CD4-positive, alpha-beta T cell treated with Interleukin-15 for 4 hours (primary cell): ENCODE measurements around the gene ATMIN.

ENCODE experiments used
- DNase-seq: peaks from one replicate; pipeline ENCODE4 v3.0.0-alpha.2; 2020; ENCODE audit warnings: low spot score

Gene ATMIN

DNA sequence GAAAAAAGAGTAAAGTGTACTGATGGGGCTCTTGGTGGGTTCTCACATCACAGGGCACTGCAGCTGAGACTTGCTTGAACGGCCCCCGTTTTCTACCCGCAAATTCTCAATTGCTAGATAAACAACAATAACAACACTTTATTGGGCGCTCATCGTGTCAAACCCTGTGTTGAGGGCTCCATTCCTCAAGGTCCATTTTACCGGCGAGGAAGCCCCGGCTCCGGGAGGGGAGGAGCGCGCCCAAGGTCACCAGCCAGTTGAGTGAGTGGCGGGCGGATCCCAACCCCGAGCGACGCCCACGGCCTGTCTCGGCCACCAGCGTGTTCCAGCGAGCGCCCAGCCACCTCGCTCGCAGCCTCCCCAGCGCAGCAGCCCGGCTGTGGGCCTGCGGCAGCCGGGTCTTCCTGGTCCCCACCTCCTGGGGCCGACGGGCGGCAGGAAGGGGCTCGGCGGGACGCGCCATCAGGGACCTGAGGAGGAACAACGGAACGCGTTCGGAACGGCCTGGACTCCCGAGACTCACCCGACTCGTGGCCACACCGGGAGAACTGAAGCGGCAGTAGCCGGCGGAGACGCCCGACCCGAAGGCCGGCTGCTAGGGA is 29.3 kb upstream of the ATMIN start:
- peak; percentile 61 for DNase-seq

DNA sequence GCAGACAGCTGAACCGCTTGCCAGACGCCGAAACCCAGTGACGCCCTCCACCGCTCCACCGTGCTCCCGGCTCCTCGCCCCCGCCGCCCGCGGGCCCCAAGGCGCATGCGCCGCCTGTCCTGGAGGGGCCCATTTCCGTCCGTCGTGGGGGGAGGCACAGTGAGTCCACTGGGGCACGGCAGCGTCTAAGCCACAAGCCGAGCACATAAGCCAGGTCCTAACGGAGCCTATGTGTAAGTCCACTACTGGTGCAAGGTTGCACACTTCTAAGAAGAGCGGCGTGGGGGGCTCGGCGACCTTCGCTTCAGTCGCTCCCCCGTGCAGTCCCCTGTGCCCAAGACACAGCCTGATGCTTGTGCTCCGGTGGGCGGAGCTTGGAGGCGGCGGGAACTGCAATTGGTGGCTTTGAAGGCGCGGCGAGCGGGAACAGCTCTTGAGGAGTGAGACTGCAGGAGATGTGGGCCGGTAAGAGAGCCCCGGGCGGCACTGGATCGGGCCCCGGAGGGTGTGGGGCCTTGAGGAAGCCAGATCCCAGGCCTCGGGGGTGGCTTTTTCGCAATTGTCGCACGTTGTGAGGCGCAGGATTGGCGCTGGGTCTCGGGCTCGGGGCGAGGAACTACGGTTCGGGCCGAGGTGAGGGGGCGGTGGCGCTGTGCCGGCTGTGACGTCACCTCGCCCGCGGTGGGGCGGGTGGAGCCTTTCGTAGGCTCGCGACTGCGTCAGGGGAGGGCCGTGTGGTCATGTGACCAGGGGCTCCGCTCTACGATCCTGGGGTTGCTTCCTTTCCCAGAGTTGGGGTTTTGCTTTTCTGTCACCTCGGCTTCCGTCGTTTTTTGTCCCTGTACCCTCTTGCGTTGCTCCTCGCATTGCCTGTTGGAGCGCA is 28.6 kb upstream of the ATMIN start, which contains the start of the genes CENPN and CMC2:
CENPN (plus strand) TSS at position 402 of the 883 bp plus-strand sequence. CDS start 4,726 bp downstream, outside the sequence.
CMC2 (minus strand) TSS at position 73 of the 883 bp plus-strand sequence. CDS start 9,491 bp downstream, outside the sequence.
- peak; percentile 99 for DNase-seq

DNA sequence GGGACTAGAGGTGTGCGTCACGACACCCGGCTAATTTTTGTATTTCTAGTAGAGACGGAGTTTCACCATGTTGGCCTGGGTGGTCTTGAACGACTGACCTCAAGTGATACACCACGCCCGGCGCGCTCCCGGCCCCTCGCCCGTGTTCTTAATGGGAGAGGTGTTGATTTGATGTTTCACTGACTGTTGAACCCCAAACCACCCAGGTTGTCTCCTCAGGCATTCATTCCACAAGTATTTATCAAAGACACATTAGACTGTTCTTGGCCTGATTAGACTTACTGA is 27.2 kb upstream of the ATMIN start:
- no peak for DNase-seq

DNA sequence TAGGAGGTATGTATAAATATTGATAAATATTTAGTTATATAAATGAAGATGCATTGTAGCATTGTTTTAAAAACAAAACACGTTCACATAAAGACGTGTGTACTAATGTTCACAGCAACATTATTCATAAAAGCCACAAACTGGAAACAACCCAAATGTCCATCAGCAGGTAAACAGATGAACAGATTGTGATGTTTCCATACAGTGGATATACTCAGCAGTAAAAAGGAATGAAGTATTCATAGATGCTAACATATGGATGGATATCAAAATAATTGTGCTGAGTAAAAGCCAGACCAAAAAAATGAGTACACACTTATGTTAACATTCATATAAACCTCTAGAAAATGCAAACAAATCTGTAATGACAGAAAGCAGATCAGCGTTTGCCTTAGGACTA is 22.7 kb upstream of the ATMIN start:
- DNase-seq, result no peak

DNA sequence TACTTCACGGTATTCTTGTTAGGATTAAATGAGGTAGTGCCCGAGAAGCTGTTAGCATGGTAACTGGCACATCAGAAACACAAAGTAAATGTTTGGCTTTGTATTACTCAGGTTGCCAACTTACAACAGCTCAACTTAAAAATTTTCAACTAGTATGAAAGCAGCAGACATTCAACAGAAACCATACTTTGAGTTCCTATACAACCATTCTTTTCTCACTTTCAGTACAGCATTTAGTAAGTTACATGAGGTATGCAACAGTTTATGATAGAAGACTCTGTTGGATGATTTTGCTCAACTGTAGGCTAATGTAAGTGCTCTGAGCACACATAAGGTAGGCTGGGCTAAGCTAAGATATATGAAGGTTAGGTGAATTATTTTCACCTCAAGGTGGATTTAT is 21.0 kb upstream of the ATMIN start:
- no peak for DNase-seq

DNA sequence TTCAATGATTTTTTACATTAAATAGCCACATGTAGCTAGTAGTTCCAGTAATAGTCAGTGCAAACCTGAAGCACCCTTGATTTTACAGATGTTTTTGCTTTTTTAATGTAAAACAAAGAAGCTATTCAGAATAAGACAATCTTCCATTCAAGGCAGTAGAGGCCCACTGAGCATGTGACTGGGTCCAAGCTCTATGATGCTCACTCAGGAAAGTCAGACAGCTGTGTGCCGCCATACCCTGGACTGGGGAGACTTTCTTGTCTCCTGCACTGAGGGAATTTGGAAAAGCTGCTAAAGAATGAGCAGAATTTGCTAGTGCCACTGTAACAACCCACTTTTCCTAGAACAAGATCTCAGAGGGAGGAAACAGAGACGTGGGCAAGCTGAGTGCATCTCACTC is 17.1 kb upstream of the ATMIN start:
- DNase-seq, result no peak

DNA sequence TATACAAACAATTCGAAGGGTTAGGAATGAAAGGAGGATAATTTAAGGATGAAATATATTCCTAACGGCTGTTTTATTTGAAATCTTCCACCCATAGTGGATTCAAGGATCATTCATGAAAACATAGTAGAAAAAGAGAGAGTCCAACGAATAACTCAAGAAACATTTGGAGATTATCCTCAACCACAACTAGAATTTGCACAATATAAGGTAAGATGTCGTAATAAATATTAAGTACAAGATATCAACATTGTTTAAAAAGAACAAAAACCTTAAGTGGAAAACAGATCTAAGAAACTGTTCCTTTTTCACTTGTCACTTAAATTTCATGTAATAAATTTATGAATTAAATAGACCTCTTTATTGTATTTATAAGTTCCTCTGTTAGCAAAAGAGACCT is 9.2 kb upstream of the ATMIN start:
- no peak for DNase-seq

DNA sequence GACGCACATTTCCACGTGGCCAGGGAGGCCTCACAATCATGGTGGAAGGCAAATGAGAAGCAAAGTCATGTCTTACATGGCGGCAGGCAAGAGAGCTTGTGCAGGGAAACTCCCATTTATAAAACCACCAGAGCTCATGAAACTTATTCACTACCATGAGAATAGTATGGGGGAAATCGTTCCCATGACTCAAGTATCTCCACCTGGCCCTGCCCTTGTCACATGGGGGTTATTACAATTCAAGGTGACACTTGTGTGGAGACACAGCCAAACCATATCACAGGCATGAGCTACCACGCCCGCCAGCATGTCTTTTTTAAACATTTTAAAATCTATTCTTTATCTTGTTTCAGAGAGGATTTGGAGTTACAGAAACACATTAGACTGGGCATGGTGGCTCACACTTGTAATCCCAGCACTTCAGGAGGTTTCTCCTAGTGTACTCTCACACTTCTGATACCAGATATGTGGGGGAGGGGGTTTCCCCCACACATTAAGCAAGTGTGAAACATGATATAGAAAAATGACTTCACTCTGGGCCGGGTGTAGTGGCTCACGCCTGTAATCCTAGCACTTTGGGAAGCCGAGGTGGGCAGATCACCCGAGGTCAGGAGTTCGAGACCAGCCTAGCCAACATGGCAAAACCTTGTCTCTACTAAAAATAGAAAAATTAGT is 5.6 kb upstream of the ATMIN start:
- no peak for DNase-seq

DNA sequence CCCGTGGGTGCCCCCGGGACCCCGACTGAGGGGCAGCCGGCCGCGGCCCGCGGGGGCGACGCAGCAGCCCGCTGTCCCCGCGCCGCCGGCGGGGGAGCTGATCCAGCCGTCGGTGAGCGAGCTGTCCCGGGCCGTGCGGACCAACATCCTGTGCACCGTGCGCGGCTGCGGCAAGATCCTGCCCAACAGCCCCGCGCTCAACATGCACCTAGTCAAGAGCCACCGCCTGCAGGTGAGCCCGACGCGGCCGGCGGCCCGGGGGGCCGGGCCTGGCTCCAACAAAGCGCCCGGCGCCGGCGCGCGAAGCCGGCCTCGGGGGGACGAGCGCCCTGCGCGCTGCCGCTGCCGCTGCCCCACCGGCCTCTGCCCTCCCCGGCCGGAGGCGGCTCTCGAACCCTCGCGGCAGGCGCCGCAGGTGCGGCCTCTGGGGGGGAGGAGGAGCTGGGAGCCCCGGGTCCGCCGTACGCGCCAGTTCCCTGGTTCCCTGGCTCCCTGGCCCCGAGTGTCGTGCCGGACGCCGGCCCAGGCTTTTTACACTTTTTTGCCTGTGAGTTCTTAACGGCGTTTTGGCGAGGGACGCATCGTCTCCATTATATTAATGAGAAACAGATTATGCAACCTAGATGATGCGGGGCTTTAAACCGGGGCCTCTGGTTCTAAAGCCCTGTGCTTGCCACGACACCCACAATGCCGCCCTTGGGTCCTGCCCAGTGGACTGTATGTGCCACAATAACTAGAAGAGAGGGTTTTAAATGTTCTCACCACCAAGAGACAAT is 521 bp downstream of the ATMIN start:
- peak; percentile 30 for DNase-seq

DNA sequence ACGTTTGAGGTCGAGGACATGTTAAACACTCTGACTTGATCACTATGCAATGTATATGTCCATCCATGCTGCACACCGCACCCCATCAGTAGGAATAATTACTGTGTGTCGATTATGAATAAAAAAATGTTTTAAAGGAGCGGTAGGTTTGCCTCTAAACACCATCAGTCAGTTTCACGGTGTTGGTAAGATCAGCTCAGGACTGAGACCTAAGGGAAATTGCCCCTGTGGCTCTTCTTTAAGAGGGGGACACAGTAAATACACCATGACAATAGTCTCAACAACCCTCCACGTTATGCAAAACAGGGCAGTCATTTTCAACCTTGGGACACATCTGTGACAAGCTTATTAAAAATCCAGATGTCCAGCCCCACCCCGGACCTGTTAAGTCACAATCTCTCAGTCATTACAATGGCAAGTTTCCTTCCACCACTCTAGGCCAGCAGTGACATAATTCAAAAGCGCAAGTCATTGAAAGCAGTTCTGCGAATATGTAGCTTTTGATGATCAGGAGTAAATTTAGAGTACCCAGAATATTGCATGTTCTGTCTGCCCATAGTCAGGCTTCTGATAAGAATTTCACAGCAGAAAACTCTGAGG is 1.2 kb downstream of the ATMIN start:
- DNase-seq, result no peak

DNA sequence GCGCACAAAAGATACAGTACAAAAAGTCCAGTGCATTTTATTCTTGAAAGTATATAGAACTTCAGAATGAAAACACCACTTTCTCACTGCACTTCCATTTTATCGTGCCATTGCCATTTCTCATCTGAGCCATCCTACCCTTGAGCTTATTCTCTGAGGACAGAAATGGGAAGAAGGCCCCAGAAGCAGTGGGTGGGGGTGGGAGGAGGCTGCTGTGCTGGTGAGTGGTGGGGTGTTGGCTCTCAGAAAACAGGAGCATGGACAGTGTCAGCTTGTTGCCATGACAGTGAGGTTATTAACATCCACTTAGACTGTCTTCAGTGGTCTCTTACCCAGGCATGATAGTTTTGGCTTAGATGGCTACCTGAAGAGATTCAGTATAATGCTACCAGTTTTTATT is 4.5 kb downstream of the ATMIN start:
- no peak for DNase-seq

DNA sequence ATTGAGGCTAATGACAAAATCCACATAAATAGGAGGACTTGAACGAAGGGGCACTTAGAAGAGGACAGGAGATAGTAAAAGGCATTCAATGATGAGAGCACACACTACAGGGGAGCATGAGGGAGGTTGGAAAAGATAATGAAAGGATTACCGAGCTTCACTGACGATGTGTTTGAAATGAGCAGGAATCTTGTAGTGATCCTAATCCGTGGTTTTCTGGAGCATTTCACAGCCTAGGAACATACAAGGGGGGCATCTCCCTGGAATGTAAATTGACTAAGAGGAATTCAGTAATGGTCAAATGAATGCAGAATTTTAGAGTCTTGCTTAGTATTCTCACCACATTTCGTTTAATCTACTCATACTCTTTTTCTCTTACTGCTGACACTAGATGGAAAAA is 5.2 kb downstream of the ATMIN start:
- DNase-seq, result no peak

DNA sequence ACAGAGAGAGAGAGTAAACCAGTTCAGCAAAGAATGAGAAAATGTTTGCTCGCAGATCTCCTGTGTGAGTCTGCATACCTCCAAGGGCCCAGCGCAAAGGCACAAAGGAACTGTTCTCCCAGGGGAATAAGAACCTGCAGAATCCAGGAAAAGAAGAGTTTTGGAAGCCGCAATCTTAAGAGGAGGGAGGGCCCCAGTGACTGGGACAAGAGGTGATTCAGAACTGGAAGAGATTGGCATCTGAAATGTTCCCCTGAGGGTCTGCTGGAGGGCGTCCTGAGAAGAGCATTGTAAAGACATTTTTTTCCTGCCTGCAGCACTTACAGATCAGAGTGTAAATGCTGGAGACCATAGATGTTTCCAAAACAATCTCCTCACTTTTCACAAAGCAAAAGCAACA is 6.1 kb downstream of the ATMIN start:
- DNase-seq, result no peak

DNA sequence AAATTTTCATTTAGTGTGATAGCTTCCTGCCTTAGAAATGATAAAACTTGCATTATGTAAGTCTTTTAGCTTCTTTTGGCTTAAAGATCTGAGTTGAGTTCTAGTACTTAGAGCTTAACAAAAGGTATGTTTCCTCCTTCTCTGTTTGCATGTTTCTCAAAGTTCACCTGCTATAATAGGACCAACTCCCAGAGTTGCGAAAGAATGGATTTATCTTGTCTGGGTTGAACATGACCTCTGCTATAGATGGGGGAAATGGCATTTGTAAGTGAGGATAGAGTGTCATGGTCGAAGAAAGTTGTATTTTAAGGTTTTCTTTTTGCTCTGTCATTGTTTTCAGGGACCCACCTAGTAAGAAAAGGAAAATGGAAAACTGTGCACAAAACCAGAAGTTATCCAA is 7.2 kb downstream of the ATMIN start:
- DNase-seq, result no peak

DNA sequence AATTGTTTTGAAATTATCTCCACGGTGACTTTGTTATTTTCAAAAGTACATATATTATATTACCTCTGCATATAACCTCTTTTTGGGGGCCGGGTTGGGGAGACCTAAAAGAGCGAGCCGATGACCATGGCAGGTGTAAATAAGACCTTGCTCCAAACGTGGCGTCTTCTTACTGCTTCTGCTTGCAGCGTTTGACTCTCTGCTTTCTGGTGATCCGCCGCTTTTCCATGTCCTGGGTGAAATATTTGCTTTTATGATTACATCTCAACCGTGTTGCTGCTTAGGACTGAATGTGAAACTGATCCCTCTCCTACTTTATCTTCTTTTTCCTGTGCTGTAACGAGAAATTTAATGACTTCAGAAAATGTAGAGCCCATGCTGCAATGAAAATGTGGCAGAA is 18.1 kb downstream of the ATMIN start:
- DNase-seq, result no peak

DNA sequence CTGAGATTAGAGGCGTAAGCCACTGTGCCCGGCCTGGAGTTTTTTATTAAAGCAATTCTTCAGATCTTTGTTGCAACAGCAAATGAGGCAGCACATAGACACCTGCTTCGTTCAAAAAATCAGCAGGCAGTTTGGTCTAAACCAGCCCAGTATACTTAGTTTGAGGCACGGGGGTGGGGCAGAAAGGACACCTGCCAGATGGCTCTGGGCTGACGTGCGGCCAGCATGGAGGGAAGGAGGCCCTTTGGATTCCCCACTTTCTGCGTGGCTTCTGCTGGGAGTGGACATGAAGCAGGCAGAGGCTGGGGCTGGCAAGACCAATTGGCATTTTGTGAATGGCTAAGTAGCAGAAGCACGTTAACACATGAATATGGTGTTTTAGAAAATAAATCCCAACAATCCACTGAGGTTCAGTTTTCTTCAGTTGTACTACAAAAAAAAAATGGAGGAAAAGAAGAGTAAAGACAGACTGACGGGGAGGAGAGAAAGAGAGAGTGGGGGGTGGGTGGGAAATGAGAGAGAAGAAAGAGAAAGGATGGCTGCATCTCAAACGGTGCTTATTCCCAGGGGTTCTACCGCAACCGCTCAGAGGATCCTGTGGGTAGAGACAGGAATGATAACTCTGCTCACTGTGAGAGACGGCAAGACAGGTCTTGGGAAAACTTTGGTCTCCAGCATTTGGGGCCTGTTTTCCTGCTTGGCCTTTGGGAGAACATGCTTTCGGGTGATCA is 25.1 kb downstream of the ATMIN start:
- no peak for DNase-seq

DNA sequence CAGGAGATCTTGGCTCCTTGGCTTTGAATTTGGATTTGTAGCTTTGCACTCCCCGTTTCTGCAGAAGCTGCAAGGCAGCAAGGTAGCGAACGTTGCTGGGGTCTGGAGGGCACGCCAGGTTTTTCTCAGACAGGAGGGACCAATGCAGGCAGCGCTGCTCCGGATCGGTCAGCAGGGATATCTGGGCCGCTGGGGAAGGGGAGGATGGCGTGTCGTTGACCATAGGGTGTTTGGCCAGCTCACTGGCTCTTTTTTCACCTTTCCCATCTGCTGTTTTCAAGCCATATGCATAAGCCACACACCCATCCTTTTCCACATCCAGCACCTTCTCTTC is 25.6 kb downstream of the ATMIN start:
- DNase-seq, result no peak

DNA sequence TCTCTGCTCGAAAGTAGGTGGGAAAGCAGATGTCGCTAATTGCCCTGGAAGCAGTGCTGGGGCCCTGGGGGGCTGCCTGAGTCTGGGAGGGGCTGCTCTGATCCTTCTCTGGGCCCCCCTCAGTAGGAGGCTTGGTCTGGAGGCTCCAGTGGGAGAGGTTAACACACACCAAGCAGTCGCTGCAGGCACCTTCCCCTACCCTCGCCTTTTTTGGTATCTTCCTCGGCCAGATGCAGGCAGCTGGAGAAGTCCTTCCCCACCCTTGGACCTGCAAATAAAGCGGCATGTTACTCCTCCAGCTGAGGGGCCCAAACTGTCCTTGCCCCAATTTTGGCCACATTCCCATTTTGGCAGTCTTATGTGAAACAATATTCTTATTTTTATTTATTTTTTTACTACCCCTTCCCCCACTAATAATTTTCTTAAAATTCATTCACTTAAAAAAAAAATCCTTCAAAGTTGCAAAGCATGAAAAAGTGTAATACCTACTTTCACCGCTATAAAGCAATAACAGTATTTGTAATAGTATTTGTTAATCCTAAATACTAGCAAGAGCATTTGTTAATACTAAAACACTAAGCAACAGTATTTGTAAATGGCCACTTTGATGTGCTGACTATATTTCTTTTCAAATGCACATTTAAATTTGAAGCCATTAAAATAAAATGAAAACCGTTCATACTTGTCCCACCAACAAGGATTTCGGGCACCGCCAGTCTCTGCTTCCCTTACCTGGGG is 26.4 kb downstream of the ATMIN start:
- no peak for DNase-seq

DNA sequence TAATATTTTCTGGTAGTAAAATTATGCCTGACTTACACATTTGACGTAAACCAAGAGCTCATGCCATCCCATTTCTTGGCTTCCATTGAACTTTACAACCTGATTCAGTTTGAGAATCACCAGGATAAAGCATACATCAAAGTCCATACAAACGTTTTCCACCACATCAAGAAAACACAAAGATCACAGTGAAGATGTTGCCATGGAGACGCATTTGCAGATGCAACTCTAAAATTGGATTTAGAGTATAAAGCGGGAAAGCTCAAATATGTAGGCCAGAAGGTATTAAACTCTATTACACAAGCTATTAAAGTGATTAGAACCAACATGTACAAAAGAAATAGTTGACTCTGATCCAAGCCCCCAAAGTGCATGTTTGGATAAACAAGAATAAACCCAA is 31.0 kb downstream of the ATMIN start:
- no peak for DNase-seq

DNA sequence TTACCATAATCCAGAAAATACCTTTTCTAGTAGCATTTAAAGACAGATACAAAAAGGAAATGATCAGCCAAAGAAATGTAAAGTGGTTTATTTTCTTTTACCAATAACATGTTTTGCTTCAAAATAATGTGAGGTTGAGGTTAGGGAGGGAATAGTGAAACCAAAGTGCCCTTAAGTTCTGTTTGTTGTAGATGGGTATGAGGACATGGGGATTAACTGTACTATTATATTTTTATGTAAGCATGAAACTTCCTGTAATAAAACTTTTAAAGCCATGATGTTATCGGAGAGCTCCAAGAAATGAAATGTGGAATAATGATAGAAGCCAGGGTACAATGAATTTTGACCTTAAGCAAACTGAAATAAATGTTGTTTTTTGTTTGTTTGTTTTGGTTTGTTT is 31.5 kb downstream of the ATMIN start:
- no peak for DNase-seq

DNA sequence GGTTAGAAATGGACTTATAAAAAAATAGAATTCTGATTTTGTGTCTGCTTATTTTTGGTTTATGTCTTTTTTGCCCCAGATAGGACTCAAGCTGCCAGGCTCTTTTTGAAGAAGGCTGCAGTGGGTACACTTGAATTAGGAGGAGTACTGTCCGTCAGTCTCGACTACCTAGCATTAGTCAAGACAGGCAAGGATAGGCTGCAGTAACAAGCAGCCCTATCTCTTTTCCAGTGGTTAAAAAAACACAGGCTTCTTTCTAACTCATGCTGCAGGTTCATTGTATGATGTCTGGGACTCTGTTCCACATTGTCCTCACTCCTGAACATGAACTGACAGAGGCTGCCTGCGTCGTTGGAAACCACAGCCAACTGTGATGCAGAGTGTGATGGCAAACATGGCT is 33.4 kb downstream of the ATMIN start:
- no peak for DNase-seq
